OCI-LY1 (cell line): ENCODE results near the gene MRPL58.

Source experiments
- H2AFZ ChIP-seq: fragments of 200-600 bp; sonication (generic), shearing (Covaris generic); 2 replicates; pipeline ENCODE4 v1.6.0; 2014; ENCODE audit warnings: antibody characterized with exemption, mild to moderate bottlenecking, low read length
- H3F3A ChIP-seq: fragments of 200-600 bp; sonication (generic), shearing (Covaris generic); 2 replicates; pipeline ENCODE4 v1.6.0; 2014; ENCODE audit warnings: mild to moderate bottlenecking, antibody characterized with exemption, low read length, moderate library complexity; ENCODE audit not compliant: insufficient read depth
- H3K27ac ChIP-seq: fragments of 200-600 bp; sonication (generic); 2 replicates; pipeline ENCODE4 v1.5.1; 2014; ENCODE audit warnings: low read length, mixed run types, mild to moderate bottlenecking, low read depth; ENCODE audit not compliant: poor library complexity, severe bottlenecking
- H3K27me3 ChIP-seq: fragments of 200-600 bp; sonication (generic); 2 replicates; pipeline ENCODE4 v1.6.0; 2014; ENCODE audit warnings: antibody characterized with exemption, mild to moderate bottlenecking, low read length, moderate library complexity; ENCODE audit not compliant: insufficient read depth
- H3K36me3 ChIP-seq: fragments of 200-600 bp; sonication (generic); 2 replicates; pipeline ENCODE4 v1.6.1; 2014; ENCODE audit warnings: mild to moderate bottlenecking, antibody characterized with exemption, low read length, moderate library complexity, mixed read lengths; ENCODE audit not compliant: insufficient read depth
- H3K4me1 ChIP-seq: fragments of 200-600 bp; sonication (generic); 2 replicates; pipeline ENCODE4 v1.5.1; 2014; ENCODE audit warnings: mild to moderate bottlenecking, low read length, moderate library complexity; ENCODE audit not compliant: insufficient read depth, severe bottlenecking
- H3K4me2 ChIP-seq: fragments of 200-600 bp; sonication (generic), shearing (Covaris generic); 2 replicates; pipeline ENCODE4 v1.6.1; 2014; ENCODE audit warnings: low read length
- H3K4me3 ChIP-seq: fragments of 200-600 bp; sonication (generic); 2 replicates; pipeline ENCODE4 v1.5.1; 2014; ENCODE audit warnings: low read length, low read depth, mild to moderate bottlenecking, mixed read lengths; ENCODE audit not compliant: poor library complexity, severe bottlenecking
- H3K79me2 ChIP-seq: fragments of 200-600 bp; shearing (Covaris generic); 2 replicates; pipeline ENCODE4 v1.6.1; 2016; ENCODE audit warnings: mixed run types, low read length, mixed read lengths; ENCODE audit not compliant: insufficient read depth
- H3K9ac ChIP-seq: fragments of 200-600 bp; sonication (generic), shearing (Covaris generic); 2 replicates; pipeline ENCODE4 v1.6.1; 2014; ENCODE audit warnings: mild to moderate bottlenecking, low read length, mixed read lengths
- H3K9me2 ChIP-seq: fragments of 200-600 bp; sonication (generic), shearing (Covaris generic); 2 replicates; pipeline ENCODE4 v1.6.1; 2014; ENCODE audit warnings: low read depth, mild to moderate bottlenecking, low read length, mixed read lengths
- H3K9me3 ChIP-seq: fragments of 200-600 bp; shearing (Covaris generic); 2 replicates; pipeline ENCODE4 v1.6.1; 2014; ENCODE audit warnings: low read length, mixed read lengths
- H4K20me1 ChIP-seq: fragments of 200-600 bp; sonication (generic), shearing (Covaris generic); 2 replicates; pipeline ENCODE4 v1.6.0; 2016; ENCODE audit warnings: mild to moderate bottlenecking, low read length; ENCODE audit not compliant: insufficient read depth
- EZH2 ChIP-seq: fragments of 200-600 bp; sonication (generic), shearing (Covaris generic); IDR thresholded peaks from 2 replicates; pipeline ENCODE4 v1.8.0; 2017; ENCODE audit warnings: borderline replicate concordance, mixed run types, mild to moderate bottlenecking, antibody characterized with exemption, low read length, moderate library complexity, mixed read lengths
- TF ChIP-seq, protein P1 (sequence below): fragments of 200-600 bp; sonication (generic), shearing (Covaris generic); IDR thresholded peaks from 2 replicates; pipeline ENCODE4 v1.5.1; 2017; ENCODE audit warnings: mild to moderate bottlenecking, antibody characterized with exemption, low read length, moderate library complexity, mixed read lengths

The MRPL58 gene

DNA sequence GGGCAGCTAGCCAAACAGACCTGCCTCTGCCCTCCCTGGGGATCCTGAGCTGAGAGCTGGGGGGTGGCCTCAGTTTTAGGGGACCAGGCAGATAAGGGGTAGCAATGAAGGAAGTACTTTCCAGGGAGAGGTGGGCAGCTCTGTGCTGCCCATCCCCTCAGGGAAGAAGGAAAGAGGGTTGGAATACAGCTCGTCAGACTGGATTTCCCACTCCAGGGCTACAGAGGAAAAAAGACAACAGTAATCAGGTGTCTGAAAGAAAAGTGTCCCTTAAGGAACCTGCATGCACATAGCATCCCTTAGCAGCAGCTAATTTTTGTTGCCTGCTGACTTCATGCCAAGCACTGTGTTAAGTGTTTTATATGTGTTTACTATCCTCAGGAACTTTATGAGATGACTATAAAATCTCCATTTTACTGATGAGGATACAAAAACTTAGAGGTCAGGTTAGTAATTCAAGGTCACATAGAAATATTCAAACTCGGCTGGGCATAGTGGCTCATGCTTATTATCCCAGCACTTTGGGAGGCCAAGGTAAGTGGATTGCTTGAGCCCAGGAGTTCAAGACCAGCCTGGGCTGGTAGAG is 3.2 kb upstream of the MRPL58 start:
- H4K20me1 ChIP-seq: no peaks in the 10 kb centered on the region
- H3K27ac ChIP-seq: no peak overlapping the region
- H2AFZ ChIP-seq: no peak overlapping the region

DNA sequence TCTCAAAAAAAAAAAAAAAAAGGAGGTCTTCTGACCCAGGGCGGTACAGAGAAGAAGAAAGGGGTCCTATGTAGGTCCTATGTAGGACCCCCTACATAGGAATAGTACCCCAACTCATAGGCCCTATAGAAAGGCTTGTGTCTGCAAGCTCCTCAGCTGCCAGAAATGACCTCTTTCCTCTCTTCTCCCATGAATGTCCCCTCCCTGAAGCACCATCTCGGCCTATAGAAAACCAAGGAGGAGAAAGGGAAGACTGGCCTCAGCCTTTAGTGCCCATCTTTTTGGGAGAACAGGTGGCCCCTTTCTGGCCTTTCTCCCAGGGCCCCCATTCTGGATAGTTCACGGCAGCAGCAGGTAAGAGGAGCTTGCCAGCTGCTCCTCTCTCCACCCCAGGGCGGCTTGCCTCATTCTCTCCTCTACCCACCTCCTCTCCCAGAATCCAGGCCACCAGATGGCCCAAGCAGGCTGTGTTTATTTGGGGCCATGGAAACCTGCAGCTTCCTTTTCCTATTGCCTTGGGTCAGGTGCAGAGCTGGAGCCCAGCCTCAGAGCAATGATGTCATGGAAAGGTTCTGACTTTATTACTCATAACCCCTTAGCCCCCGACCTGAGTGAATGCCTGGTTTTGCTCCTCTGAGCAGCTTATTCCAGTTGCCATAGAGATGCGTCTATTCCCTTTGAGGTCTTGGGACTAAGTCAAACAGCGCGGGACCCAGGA is 1.6 kb upstream of the MRPL58 start:
- Histone ChIP-seq H3K4me3 (no peak overlapping the region), H3K79me2 (peaks cover 8% of the 10 kb centered on the region; the same call in 1 of the 2 replicates), H3K36me3 (no peaks in the 10 kb centered on the region), H3K4me1 (peaks cover 20% of the 10 kb centered on the region), H3K27ac (no peak overlapping the region), H4K20me1 (no peaks in the 10 kb centered on the region), H3F3A (no peaks in the 10 kb centered on the region), H3K27me3 (no peaks in the 10 kb centered on the region), H3K9me2 (no peaks in the 10 kb centered on the region), H2AFZ (no peak overlapping the region), H3K9me3 (no peaks in the 10 kb centered on the region), H3K9ac (no peak overlapping the region), H3K4me2 (no peak overlapping the region)
- TF ChIP-seq EZH2: no peak
- TF ChIP-seq, protein P1, sequence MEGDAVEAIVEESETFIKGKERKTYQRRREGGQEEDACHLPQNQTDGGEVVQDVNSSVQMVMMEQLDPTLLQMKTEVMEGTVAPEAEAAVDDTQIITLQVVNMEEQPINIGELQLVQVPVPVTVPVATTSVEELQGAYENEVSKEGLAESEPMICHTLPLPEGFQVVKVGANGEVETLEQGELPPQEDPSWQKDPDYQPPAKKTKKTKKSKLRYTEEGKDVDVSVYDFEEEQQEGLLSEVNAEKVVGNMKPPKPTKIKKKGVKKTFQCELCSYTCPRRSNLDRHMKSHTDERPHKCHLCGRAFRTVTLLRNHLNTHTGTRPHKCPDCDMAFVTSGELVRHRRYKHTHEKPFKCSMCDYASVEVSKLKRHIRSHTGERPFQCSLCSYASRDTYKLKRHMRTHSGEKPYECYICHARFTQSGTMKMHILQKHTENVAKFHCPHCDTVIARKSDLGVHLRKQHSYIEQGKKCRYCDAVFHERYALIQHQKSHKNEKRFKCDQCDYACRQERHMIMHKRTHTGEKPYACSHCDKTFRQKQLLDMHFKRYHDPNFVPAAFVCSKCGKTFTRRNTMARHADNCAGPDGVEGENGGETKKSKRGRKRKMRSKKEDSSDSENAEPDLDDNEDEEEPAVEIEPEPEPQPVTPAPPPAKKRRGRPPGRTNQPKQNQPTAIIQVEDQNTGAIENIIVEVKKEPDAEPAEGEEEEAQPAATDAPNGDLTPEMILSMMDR: no peak

More for the DNA sequence above, 3.2 kb upstream of the MRPL58 start:
- Histone ChIP-seq H3K79me2 (peaks cover 8% of the 10 kb centered on the region; the same call in 1 of the 2 replicates), H3K9me2 (no peaks in the 10 kb centered on the region), H3K36me3 (no peaks in the 10 kb centered on the region), H3F3A (no peaks in the 10 kb centered on the region), H3K4me2 (no peak overlapping the region), H3K9ac (no peak overlapping the region), H3K9me3 (no peaks in the 10 kb centered on the region), H3K4me3 (no peak overlapping the region), H3K27me3 (no peaks in the 10 kb centered on the region), H3K4me1 (peaks cover 20% of the 10 kb centered on the region)
- no peak for TF ChIP-seq EZH2
- TF ChIP-seq, protein P1: no peak

DNA sequence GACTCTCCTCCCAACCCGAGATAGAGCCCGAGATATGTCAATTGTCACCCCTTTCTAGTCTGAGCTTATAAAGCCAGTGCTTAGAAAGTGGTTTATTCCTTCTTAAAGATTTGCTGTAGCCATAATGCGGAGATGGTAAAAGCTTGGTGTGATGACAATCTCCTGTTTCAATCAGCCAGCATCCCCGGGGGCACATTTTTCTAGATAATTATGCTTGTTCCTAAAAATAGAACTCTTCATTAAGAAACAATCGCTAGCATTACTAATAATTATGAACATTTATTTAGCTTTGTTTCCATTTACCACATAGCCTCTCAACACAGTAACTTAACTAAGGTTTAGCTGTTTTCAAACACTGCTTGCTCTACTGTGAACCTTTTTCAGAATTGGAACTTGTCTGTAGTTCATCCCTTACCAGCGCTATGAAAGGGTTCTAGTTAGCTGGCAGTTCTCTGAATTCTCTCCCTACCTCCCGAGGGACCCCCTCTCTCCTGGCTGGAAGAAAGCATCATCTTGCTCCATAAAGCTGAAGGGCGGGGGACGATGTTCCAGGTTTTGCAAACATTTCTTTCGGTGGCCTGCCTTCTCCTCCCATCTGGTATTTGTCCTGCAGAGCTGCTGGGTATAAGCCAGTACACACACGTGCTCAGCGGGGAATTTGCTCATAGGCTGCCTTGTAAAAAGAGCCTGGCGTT is 922 bp upstream of the MRPL58 start:
- H4K20me1 ChIP-seq: no peaks in the 10 kb centered on the region
- H3K9ac ChIP-seq: peak overlapping the region; percentile 87
- H2AFZ ChIP-seq: peak overlapping the region; percentile 99
- H3K4me3 ChIP-seq: peak overlapping the region; percentile 91
- peak overlapping the region; percentile 96 for H3K4me2 ChIP-seq
- no peak overlapping the region for H3K27ac ChIP-seq
- no peaks in the 10 kb centered on the region for H3K9me2 ChIP-seq
- H3K79me2 ChIP-seq: peaks cover 8% of the 10 kb centered on the region; the same call in 1 of the 2 replicates
- H3K4me1 ChIP-seq: peaks cover 20% of the 10 kb centered on the region
- H3K27me3 ChIP-seq: no peaks in the 10 kb centered on the region
- TF ChIP-seq, protein P1: no peak
- TF ChIP-seq EZH2: no peak
- H3F3A ChIP-seq: no peaks in the 10 kb centered on the region
- no peaks in the 10 kb centered on the region for H3K9me3 ChIP-seq
- H3K36me3 ChIP-seq: peaks cover 4% of the 10 kb centered on the region; the same call in 1 of the 2 replicates
